Mesenchymal stem cell (in vitro differentiated cells and primary cell): ENCODE data around the gene KIF6.

Source experiments
- DNase-seq: peaks from one replicate; pipeline ENCODE4 v3.0.0-alpha.2; 2013
- H2AFZ ChIP-seq: one replicate; pipeline ENCODE4 v1.6.1; 2013; ENCODE audit warnings: low read depth, mild to moderate bottlenecking, control low read depth, inconsistent platforms, low read length, moderate library complexity
- H2AK5ac ChIP-seq: 2 replicates; pipeline ENCODE4 v1.6.1; 2013; ENCODE audit warnings: low read length, moderate library complexity, mild to moderate bottlenecking, inconsistent platforms; ENCODE audit not compliant: severe bottlenecking
- H2BK120ac ChIP-seq: one replicate; pipeline ENCODE4 v1.6.1; 2013; ENCODE audit warnings: low read depth, mild to moderate bottlenecking, inconsistent platforms, low read length, moderate library complexity
- H2BK12ac ChIP-seq, 2 experiments: one replicate each; pipeline ENCODE4 v1.6.1; 2013; ENCODE audit warnings: inconsistent platforms in 2 of 2, low read length in 2 of 2, mild to moderate bottlenecking in 2 of 2, moderate library complexity in 2 of 2, control low read depth in 1 of 2
- H2BK15ac ChIP-seq: one replicate; pipeline ENCODE4 v1.6.1; 2013; ENCODE audit warnings: mild to moderate bottlenecking, low read depth, inconsistent platforms; ENCODE audit not compliant: poor library complexity, severe bottlenecking
- H2BK5ac ChIP-seq: 2 replicates; pipeline ENCODE4 v1.6.1; 2013; ENCODE audit warnings: low read depth, mild to moderate bottlenecking, low read length, control low read depth, inconsistent platforms; ENCODE audit not compliant: poor library complexity, severe bottlenecking
- H3K14ac ChIP-seq, 2 experiments: one replicate each; pipeline ENCODE4 v1.6.1; 2013; ENCODE audit warnings: inconsistent platforms in 2 of 2, low read length in 2 of 2, control low read depth in 1 of 2, mild to moderate bottlenecking in 1 of 2, moderate library complexity in 1 of 2
- H3K18ac ChIP-seq, 2 experiments: one replicate each; pipeline ENCODE4 v1.6.1; 2013; ENCODE audit warnings: inconsistent platforms in 2 of 2, low read length in 2 of 2, control low read depth in 1 of 2, low read depth in 1 of 2, mild to moderate bottlenecking in 1 of 2
- H3K23ac ChIP-seq, 2 experiments: one replicate each; pipeline ENCODE4 v1.6.1; 2013; ENCODE audit warnings: inconsistent platforms in 2 of 2, low read length in 2 of 2, mild to moderate bottlenecking in 2 of 2, moderate library complexity in 2 of 2, control low read depth in 1 of 2
- H3K27ac ChIP-seq: 2 replicates; pipeline ENCODE4 v1.5.1; 2013; ENCODE audit warnings: mild to moderate bottlenecking, moderate library complexity, low read length, control low read depth, inconsistent platforms; ENCODE audit not compliant: poor library complexity, severe bottlenecking
- H3K27me3 ChIP-seq, 2 experiments: 2 replicates each; pipeline versions ENCODE4 v1.6.1 to v1.7.0; 2013; ENCODE audit warnings: low read length in 2 of 2, mild to moderate bottlenecking in 2 of 2, moderate library complexity in 2 of 2, control low read depth in 1 of 2, inconsistent platforms in 1 of 2; ENCODE audit not compliant: control insufficient read depth in 1 of 2, insufficient read depth in 1 of 2
- H3K36me3 ChIP-seq, 2 experiments: 2 replicates each; pipeline versions ENCODE4 v1.6.1 to v1.7.0; 2013; ENCODE audit warnings: low read length in 2 of 2, control low read depth in 1 of 2, inconsistent platforms in 1 of 2, low read depth in 1 of 2, mild to moderate bottlenecking in 1 of 2; ENCODE audit not compliant: insufficient read depth in 2 of 2, control insufficient read depth in 1 of 2
- H3K4ac ChIP-seq, 2 experiments: one replicate each; pipeline ENCODE4 v1.6.1; 2013; ENCODE audit warnings: inconsistent platforms in 2 of 2, low read length in 2 of 2, mild to moderate bottlenecking in 2 of 2, moderate library complexity in 2 of 2, control low read depth in 1 of 2, low read depth in 1 of 2
- H3K4me1 ChIP-seq: 2 replicates; pipeline ENCODE4 v1.6.1; 2013; ENCODE audit warnings: low read depth, low read length, control low read depth; ENCODE audit not compliant: control insufficient read depth, insufficient read depth
- H3K4me2 ChIP-seq: 2 replicates; pipeline ENCODE4 v1.6.1; 2013; ENCODE audit warnings: low read length, mild to moderate bottlenecking, inconsistent platforms; ENCODE audit not compliant: poor library complexity, severe bottlenecking
- H3K4me3 ChIP-seq, 2 experiments: 2 replicates each; pipeline versions ENCODE4 v1.5.1 to v1.7.0; 2013; ENCODE audit warnings: low read length in 2 of 2, mild to moderate bottlenecking in 2 of 2, control low read depth in 1 of 2, low read depth in 1 of 2; ENCODE audit not compliant: insufficient read depth in 1 of 2
- H3K79me1 ChIP-seq: replicated peaks from 2 replicates; pipeline ENCODE4 v1.6.1; 2013; ENCODE audit warnings: mild to moderate bottlenecking, control low read depth, low read length, inconsistent platforms; ENCODE audit not compliant: poor library complexity, severe bottlenecking
- H3K9ac ChIP-seq: 2 replicates; pipeline ENCODE4 v1.7.0; 2013; ENCODE audit warnings: mild to moderate bottlenecking, low read length, moderate library complexity
- H3K9me3 ChIP-seq: 2 replicates; pipeline ENCODE4 v1.7.0; 2013; ENCODE audit warnings: mild to moderate bottlenecking, low read length; ENCODE audit not compliant: control insufficient read depth
- H4K8ac ChIP-seq: one replicate; pipeline ENCODE4 v1.6.1; 2013; ENCODE audit warnings: inconsistent platforms, mild to moderate bottlenecking, low read length, moderate library complexity
- H4K91ac ChIP-seq: one replicate; pipeline ENCODE4 v1.6.1; 2013; ENCODE audit warnings: mild to moderate bottlenecking, low read length, inconsistent platforms
- WGBS: methylation state at CpG from one replicate; pipeline ENCODE4 v1.1.7; 2013; ENCODE audit warnings: mixed read lengths; 5-methylcytosine and 5-hydroxymethylcytosine counted together

KIF6 gene

GRCh38 chr6:39700362-39700761 is 24.8 kb downstream of the KIF6 start:
- Histone ChIP-seq H3K27me3 (no peaks in the 10 kb centered on the region), H4K8ac (no peak overlapping the region), H3K27ac (no peak overlapping the region), H3K36me3 (no peaks in the 10 kb centered on the region), H2BK12ac (no peak overlapping the region), H3K18ac (no peak overlapping the region), H3K4me1 (no peaks in the 10 kb centered on the region), H2AK5ac (no peak overlapping the region), H3K23ac (no peak overlapping the region), H2BK5ac (no peak overlapping the region), H3K4me2 (no peak overlapping the region), H4K91ac (no peak overlapping the region), H3K4ac (no peak overlapping the region), H2AFZ (no peak overlapping the region), H3K79me1 (no peaks in the 10 kb centered on the region), H3K9me3 (no peaks in the 10 kb centered on the region), H3K4me3 (no peak overlapping the region), H3K14ac (no peak overlapping the region), H2BK15ac (no peak overlapping the region), H3K9ac (no peak overlapping the region), H2BK120ac (no peak overlapping the region)
- no CpG with 5 or more reads among the region's 1 CpG for WGBS
- no peak for DNase-seq

GRCh38 chr6:39698789-39699188 is 26.4 kb downstream of the KIF6 start:
- no peak overlapping the region for H3K23ac ChIP-seq
- H3K79me1 ChIP-seq: no peaks in the 10 kb centered on the region
- H2BK12ac ChIP-seq: no peak overlapping the region
- no peak for DNase-seq
- no peak overlapping the region for H3K9ac ChIP-seq
- no peak overlapping the region for H2AFZ ChIP-seq
- no peak overlapping the region for H3K4ac ChIP-seq
- no peak overlapping the region for H3K4me3 ChIP-seq
- H4K8ac ChIP-seq: no peak overlapping the region
- no peaks in the 10 kb centered on the region for H3K9me3 ChIP-seq
- H2BK5ac ChIP-seq: no peak overlapping the region
- H3K18ac ChIP-seq: no peak overlapping the region
- no peaks in the 10 kb centered on the region for H3K4me1 ChIP-seq
- no peak overlapping the region for H3K14ac ChIP-seq
- no peak overlapping the region for H3K27ac ChIP-seq
- WGBS: 100% methylated on average over 1 of the region's 1 CpG
- H2BK120ac ChIP-seq: no peak overlapping the region
- H3K36me3 ChIP-seq: no peaks in the 10 kb centered on the region
- H4K91ac ChIP-seq: no peak overlapping the region
- no peak overlapping the region for H2BK15ac ChIP-seq
- no peak overlapping the region for H2AK5ac ChIP-seq
- no peaks in the 10 kb centered on the region for H3K27me3 ChIP-seq
- no peak overlapping the region for H3K4me2 ChIP-seq

- Histone ChIP-seq H2BK5ac (no peak overlapping the region), H2BK12ac (no peak overlapping the region), H3K4ac (no peak overlapping the region), H3K9me3 (no peaks in the 10 kb centered on the region), H3K27me3 (no peaks in the 10 kb centered on the region), H2AFZ (no peak overlapping the region), H4K91ac (no peak overlapping the region), H3K18ac (no peak overlapping the region), H2AK5ac (no peak overlapping the region), H3K4me1 (no peaks in the 10 kb centered on the region), H3K23ac (no peak overlapping the region), H2BK15ac (no peak overlapping the region), H3K79me1 (no peaks in the 10 kb centered on the region), H3K27ac (no peak overlapping the region), H4K8ac (no peak overlapping the region), H3K9ac (no peak overlapping the region), H3K4me2 (no peak overlapping the region), H3K36me3 (no peaks in the 10 kb centered on the region), H3K14ac (no peak overlapping the region), H3K4me3 (no peak overlapping the region), H2BK120ac (no peak overlapping the region)
- no peak for DNase-seq
- WGBS: 80% methylated on average over 3 of the region's 4 CpGs
Observed at GRCh38 chr6:39696986-39697788, 28.0 kb downstream of the KIF6 start.

GRCh38 chr6:39695447-39695846 is 29.8 kb downstream of the KIF6 start:
- no peak overlapping the region for H3K4me3 ChIP-seq
- no peak overlapping the region for H2BK5ac ChIP-seq
- no peak overlapping the region for H2BK120ac ChIP-seq
- no peak overlapping the region for H3K23ac ChIP-seq
- H3K9me3 ChIP-seq: no peaks in the 10 kb centered on the region
- H4K91ac ChIP-seq: no peak overlapping the region
- no peak overlapping the region for H3K4ac ChIP-seq
- H2AFZ ChIP-seq: no peak overlapping the region
- H3K4me2 ChIP-seq: no peak overlapping the region
- H4K8ac ChIP-seq: no peak overlapping the region
- no peak overlapping the region for H3K18ac ChIP-seq
- no peak overlapping the region for H3K27ac ChIP-seq
- no peaks in the 10 kb centered on the region for H3K36me3 ChIP-seq
- H3K79me1 ChIP-seq: no peaks in the 10 kb centered on the region
- H3K4me1 ChIP-seq: no peaks in the 10 kb centered on the region
- no peak overlapping the region for H2AK5ac ChIP-seq
- DNase-seq: no peak
- no peak overlapping the region for H2BK15ac ChIP-seq
- H3K14ac ChIP-seq: no peak overlapping the region
- no peaks in the 10 kb centered on the region for H3K27me3 ChIP-seq
- H2BK12ac ChIP-seq: no peak overlapping the region
- H3K9ac ChIP-seq: no peak overlapping the region
